DMS114 treated with DMSO at 0.1 percent for 48 hours (cell line): ENCODE data around the gene EPHA5.

Source experiments
- DNase-seq: peaks from one replicate; lab custom pipeline; 2025; ENCODE audit not compliant: unreplicated experiment; lab: John Stamatoyannopoulos, UW

The EPHA5 gene

DNA sequence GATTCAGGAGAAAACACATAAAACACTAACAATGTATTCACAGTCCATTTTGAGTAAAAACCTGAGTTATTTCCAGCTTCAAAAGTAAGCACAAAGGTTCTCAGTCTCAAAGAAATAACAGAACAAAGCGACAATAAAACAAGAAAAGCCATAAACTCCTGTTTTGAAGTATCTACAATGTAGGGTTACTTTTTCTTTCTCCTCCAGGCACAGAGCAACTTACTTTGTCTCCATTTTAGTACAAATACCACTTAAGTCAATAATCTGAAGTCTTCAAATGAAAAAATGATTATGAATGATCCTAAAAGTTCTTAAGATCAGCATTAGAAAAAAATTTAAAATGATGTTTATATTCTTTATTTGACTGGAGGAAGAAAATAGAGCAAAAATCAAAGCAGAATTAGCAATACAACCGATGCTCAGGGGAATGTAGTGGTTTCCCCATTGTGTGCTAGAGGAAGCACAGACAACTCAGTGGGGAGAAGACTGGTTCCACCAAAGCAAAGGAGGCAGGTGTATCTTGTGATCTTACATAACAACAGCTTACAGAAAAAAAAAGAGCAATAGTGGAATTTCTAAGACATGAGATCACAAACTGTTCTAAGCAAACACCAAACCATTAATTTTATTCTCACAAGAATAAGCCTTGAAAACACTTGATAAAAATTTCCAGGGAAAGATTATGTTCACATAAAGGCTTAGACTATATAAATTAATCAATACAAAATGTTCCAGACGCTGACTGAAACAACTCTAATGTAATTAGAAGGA lies 35.1 kb downstream of the EPHA5 start:
- DNase-seq: no peak

DNA sequence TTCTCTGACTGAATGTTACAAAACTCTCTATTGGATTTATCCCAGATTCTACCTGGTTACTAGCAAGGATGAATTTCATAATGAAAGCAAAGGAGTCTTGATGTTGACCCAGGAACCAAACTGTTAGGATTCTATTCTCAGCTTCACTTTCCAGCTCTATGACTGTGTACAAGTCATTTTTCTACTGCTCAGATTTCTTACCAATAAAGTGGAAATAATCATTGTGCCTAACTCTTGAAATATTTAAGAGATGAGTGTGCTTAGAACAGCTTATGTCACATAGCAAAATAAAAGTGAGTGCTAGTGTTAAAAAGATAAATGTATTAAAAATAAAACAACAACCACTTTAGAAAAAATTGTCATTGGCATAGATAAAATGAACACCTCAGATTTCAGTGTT lies 45.6 kb downstream of the EPHA5 start:
- no peak for DNase-seq

DNA sequence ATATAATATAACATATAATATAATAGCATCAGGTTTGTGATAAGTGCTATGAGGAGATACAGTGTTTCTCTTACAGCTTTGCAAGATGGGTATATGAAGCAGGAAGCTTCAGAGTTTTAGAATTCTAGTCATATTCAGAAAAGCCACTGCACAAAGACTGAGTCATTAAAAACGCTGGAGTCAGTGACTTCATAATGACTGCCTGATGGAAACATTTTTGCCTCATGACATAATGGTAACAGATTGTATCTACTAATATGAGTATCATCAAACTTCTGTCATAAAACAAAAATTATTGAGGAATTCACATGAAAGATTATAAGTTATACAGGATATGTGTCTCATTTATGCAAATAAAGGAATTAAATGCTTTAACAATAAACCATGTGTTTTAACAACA lies 46.8 kb downstream of the EPHA5 start:
- no peak for DNase-seq

DNA sequence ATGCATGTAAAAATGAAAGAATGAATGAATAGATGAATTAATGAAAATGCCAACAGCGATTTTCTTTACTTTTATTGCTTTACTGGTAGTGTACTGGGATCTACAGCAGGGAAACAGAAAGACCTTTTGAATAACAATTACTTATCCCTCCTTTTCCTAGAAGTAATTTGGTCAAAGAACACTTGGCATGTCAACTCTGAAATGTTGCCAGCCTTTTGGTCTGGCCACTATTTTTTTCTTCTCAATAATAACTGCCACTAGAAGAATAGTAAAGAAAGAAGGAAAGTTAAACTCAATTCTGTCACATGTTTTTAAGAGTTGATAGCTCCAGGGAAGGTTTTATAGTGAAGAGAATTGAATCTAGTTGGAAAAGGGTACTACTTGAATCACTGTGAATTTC lies 52.9 kb downstream of the EPHA5 start:
- DNase-seq: no peak

DNA sequence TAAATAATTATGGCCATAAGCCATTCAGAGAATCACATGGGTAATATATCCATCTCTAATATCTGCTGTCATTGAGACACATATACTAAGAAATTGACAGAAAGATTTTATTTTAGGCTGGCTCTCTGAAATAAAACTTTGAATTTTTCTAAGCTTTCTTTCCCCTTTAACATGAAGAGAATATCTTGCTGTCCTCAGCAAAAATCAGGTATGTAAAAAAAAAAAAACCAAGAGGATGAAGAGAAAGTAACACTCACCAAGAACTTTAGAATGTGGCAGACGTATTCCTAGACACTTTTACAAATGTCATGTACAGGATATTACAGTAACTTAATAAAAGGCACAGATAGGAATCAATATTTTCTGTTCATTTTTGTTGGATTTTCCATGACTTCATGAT lies 65.8 kb downstream of the EPHA5 start:
- no peak for DNase-seq

DNA sequence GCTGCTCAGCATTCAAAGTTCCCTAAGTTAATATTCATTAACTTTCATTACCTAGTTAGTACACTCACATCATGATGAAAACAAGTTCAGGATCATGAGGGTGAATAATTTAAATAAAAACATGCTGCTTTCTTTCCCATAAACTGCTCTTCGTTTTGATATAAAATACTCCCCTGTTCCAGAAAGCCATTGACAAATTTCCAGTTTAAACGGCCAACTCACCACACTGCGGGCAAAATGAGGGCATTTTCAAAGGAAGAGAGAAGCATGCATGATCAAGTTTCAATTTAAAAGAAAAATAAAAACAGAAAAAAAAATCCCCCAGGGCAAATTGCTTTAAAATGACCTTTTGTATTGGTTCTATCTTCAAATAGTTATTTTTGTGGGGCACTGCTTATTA lies 69.6 kb downstream of the EPHA5 start:
- DNase-seq: no peak

DNA sequence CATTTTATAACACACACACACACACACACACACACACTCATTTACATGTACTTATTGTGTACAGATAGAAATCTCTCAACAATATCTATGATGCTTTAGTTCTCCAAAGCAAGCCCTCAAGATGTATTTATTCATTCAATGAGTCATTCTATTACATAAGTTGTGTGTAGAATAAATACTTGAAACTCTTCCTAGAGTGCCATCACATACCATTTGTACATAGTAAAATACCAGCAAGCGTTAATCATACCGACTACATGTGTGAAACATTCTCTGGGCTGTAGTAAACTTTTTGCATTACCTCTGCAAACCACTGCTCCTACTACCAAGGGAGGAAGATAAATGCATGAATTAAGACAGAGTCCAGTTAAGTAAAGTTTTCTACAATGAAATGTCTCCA lies 70.9 kb downstream of the EPHA5 start:
- no peak for DNase-seq

DNA sequence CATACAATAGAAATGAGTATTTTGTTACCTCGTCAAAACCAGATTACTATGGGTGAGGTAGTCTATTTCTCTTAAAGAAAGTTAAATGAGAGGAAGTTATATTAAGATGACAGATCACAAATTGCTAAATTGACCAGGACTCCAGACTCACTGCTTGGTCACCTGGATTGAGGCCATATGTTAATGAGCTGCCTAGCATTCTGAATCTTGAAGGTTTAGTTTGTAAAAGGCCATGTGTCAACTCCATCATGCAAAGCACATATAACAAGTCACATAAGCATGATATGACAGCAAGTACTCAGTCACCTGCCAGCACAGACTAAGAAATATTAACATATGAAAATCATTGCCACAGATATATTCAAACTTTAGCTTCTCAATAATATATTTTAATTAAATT lies 72.6 kb downstream of the EPHA5 start:
- no peak for DNase-seq

DNA sequence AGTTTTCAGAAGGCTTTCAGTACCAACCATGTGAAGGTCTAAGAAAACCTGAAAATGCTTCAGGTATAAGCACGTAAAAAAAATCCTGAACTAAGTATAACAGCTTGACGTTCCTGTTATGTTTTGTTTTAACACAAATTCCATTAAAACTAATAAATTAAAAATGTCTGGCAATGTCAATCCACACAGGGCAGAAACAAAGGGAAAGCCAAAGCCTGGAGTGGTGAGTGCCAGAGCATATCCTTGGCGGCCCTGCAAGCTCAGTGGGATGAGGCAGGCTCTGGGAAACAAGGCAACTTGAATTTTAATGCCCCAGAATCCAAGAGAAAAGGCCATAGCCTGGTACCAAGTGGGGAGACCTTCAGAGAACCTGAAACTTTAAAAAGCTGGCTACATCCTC lies 78.2 kb downstream of the EPHA5 start:
- no peak for DNase-seq

DNA sequence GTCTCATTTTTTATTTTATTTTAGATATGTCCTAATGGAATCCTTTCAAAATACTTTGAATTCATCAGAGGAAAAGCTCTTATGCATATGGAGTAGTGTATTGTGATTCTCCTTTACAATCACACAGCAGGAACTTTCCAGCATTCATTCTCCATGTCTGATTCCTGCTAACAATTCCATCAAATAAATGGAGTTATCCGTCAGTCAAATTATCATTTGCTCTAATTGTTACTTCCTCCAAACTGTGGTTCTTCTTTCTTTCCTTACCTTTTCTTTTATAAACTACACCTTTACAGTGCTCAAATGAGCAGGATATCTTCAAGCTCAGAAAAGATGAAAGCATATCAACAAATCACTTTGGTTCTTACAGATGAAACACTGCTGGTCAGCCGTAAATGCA lies 80.4 kb downstream of the EPHA5 start:
- DNase-seq: no peak

DNA sequence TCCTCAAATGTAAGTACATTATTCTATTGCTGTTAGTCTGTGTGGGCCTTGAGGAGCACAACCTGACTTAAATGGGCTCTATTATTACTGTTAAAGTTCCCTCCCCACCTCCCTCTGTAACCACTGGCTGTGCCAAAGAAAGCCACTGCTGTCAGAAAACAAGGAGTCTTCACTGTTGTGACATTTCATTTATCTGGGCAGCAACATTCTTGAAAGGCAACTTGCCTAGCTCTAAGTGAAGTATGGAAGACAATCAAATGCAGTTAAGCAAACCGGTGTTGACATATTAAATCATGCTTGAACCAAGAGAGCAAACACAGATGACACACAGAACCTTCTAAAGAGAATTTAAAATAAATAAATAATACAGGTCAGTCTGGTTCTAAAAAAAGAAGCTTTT lies 81.0 kb downstream of the EPHA5 start:
- no peak for DNase-seq

DNA sequence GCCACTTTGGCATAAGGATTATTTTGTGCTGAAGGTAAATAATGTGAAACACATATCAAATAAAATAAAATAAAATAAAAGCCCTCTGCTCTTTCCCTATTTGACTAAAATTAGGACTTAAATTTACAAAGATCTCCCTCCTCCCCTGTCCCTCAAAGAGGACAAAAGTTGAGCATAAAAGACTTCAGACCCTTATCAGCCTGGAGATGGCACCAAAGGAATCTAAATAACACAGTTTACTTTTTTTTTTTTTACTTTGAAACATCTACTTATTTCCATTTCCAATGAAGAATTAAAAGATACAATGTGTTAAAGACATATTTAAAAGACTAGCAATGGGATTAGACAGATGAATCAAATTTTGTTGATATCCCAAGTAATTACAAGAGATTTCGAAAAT lies 89.7 kb downstream of the EPHA5 start:
- no peak for DNase-seq

DNA sequence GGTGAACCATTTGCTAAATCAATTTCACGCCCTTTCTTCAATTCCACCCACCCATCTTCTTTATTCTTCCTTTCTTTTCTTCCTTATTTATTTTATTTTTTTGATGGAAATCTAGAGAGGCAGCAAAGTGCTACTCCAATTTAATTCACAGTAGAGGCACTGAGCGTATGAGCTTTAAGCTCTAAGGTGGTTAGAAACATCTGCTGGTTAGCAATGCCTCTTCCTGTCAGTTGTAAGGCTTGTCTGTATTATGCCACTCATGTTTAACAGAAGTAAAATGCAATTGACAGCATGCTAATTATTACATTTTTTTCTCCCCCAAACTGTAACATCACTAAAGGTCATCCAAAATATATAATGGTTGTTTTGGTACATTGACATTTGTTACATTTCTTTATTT lies 103.8 kb downstream of the EPHA5 start:
- DNase-seq: no peak

DNA sequence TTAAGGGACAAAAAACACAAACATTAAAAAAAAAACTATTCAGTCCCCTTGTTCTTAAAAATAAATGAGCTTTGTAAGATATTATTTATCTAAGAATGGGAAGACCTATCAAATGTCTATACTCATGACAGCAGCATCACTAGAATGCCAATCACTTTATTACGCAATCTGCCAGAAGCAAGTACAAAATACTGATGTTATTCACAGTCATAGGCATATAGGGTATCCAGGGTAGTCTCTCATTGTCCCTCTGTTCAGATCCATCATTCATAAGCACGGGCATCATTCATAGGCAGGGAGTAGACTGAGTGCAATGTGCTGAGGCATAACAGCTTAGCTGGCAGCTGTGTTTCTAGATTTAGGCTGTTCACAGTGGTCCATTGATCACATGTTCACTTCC lies 109.1 kb downstream of the EPHA5 start:
- no peak for DNase-seq

DNA sequence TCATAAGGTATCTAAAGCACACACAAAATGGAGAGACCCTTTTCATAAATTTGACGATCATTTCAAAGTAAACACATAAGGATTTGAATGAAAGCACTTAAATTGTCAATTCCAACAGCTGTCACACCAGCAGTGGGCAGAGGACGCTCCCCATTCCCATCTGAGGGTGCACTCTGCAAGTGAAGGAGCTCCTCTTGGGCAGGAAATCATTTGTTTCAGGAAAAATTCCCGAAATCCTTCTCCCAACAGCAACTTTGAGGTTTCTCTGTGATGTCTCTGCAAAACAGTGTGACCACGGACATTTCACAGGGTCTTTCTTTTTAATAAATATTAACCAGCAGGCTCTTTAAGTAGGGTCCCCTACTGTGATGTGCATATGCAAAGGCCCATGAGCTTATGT lies 111.0 kb downstream of the EPHA5 start:
- DNase-seq: no peak

DNA sequence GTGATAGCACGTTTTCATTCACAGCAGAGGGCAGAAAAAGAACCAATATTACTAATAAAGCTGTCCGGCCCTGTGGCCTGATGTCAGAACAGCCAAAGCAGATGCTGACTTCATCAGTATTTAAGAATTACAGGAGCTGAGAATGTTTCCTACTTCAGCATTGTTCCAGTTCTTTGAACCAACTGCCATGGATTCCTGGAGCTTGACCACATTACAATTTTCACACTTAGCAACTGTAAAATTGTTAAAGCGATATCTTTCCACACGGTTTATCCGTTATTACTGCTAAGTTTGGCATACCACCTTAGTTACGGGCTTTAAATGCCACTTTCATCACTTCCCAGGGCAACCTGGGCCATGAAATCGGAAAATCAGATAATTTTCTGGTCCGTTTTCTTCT lies 118.2 kb downstream of the EPHA5 start:
- no peak for DNase-seq

DNA sequence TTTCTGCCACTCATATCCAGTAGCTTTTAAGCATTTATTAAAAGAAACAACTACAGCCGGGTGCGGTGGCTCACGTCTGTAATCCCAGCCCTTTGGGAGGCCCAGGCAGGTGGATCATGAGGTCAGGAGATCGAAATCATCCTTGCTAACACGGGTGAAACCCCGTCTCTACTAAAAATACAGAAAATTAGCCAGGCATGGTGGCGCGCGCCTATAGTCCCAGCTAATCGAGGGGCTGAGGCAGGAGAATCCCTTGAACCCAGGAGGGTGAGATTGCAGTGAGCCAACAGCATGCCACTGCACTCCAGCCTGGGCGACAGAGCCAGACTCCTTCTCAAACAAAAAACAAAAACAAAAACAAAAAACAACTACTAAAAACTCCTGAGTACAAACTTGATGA lies 119.8 kb downstream of the EPHA5 start:
- no peak for DNase-seq

DNA sequence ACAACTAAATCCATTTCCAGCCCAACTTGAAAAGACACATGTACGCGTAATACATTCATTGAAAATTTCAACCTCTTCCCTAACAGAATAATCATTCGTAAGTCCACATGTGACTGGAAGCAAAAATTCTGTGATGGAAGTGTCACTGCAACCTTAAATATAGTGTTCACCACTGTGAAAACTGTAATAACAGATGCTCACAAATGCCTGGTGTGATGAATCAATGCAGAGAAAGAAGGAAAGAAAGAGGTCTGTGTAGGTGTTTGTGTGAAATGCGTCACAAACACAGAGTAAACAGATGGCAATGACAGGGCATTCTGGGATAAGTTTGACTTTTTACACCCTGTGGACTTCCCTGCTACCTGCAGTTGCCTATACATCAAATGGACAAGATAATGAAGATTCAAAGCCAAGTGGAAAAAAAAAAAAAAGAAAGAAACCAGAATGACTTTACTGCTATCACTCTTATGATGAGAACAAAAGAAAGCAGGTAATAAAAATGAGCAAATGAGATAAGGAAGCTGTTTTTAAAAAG lies 123.3 kb downstream of the EPHA5 start:
- no peak for DNase-seq

DNA sequence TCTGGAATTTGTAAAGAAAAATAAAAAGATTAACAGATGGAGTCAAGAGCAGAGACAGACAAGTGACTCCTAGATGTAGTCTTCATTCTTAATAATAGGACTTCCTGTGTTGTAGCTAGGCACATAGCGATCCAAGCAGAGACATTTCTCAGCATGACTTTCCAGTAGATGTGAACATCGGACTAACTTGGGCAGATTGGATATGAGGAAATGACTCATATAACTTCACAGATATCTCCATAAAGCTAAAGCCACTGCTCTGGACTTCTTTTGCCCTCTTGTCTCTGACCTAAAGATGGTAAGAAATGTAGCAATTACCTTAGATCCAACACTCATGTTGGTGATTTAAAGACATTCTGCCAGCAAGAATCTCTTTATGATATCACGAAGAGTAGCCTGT lies 131.7 kb downstream of the EPHA5 start:
- no peak for DNase-seq

DNA sequence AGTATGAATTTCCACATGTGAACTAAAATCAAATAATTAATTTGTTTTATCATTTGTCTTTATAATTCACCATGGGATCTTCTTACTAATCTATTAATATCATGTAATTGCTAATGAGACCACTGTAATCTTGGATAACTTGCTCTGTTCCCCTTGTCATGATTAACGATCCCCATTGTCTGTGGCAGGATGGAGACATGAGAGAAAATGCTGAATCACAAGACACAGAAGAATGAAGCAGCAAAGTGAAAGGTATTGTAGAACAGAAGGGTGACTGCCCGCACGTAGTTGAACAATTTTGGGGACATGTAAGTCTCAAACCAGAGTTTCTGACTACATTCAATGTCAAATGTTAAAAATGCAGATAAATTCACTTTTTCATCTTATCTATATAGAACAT lies 135.2 kb downstream of the EPHA5 start:
- no peak for DNase-seq

DNA sequence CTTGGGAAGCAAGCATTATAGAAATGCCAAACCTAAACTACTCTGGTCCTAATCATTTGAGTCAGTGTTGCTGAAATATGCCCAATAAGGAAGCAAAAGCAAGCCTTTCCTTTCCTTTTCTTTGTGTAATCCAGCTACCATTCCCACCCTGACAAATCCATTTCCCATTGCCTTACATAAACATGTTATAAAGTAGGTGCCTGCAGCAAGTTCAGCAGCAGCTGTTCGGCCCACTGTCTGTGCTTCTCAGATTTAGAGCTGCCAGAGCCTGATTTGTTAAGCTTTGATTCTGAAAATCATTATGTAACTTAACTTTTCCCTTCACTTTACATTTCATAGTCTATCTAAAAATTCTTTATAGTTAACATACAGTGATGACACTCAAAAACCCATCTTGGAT lies 148.6 kb downstream of the EPHA5 start:
- no peak for DNase-seq

DNA sequence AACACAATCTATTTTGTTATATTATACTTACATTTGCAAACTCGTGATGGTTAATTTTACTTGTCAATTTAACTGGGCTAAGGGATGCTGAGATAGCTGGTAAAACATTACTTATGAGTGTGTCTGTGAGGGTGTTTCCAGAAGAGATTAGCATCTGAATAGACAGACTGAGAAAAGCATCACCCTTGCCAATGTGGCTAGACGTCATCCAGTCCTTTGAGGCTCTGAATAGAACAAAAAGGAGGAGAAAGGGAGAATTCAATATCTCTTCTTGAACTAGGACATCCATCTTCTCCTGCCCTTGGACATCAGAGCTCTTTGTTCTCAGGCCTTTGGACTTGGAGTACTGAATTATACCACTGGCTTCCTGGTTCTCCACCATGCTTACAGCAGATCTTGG lies 154.6 kb downstream of the EPHA5 start:
- no peak for DNase-seq

DNA sequence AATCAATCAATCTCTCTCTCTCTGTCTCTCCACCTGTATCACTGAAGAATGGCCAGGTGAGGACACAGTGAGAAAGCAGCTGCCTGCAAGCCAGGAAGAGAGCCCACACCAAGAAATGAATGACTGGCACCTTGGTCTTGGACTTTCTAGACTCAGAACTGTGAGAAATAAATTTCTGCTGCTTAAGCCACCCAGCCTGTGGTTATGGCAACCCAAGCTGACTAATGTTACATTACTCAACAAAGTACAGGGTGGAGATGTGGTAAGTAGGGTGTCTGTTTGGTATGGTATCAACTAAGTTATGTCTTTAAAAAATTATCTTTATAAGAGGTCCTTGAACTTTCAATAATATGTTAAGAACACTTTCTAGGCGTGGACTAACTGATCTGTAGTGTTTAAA lies 159.3 kb downstream of the EPHA5 start:
- no peak for DNase-seq
